Testis (tissue), 3 donors: Measurements from ENCODE around the gene HMCN2. TPM values are rescaled to one million over a fixed set of nuclear protein-coding genes. Genes with fewer than 3 reads are reported as not detected.

Source experiments
- DNase-seq: peaks from one replicate; pipeline ENCODE4 v3.0.0-alpha.2; 2019
- H3K27ac ChIP-seq, 2 donors: fragments of 200-600 bp; sonication (generic); one replicate each; pipeline ENCODE4 v1.5.1; 2019
- H3K27me3 ChIP-seq: fragments of 200-600 bp; sonication (generic); one replicate; pipeline ENCODE4 v1.5.1; 2019
- H3K36me3 ChIP-seq: fragments of 200-600 bp; sonication (generic); one replicate; pipeline ENCODE4 v1.5.1; 2017; ENCODE audit warnings: low read depth; ENCODE audit errors: missing control alignments
- H3K4me1 ChIP-seq: fragments of 200-600 bp; sonication (generic); one replicate; pipeline ENCODE4 v1.5.1; 2019
- H3K4me3 ChIP-seq, 2 donors: fragments of 200-600 bp; sonication (generic); one replicate each; pipeline ENCODE4 v1.5.1; 2017 to 2019
- H3K9me3 ChIP-seq: fragments of 200-600 bp; sonication (generic); one replicate; pipeline ENCODE4 v1.5.1; 2017
- CTCF ChIP-seq, 3 experiments: fragments of 450-650 bp in 2 of 3; fragments of 200-600 bp in 1 of 3; sonication (generic) in 1 of 3; IDR thresholded peaks; one replicate each; pipeline ENCODE4 v1.5.1; 2016 to 2019; ENCODE audit warnings: antibody characterized with exemption in 3 of 3, mild to moderate bottlenecking in 2 of 3, moderate library complexity in 1 of 3
- POLR2A ChIP-seq: fragments of 450-650 bp; IDR thresholded peaks from one replicate; pipeline ENCODE4 v1.6.1; 2017; ENCODE audit warnings: antibody characterized with exemption, mild to moderate bottlenecking, moderate library complexity
- whole genome bisulfite sequencing, 2 donors: methylation state at CpG; one replicate each; pipeline ENCODE4 v1.1.5; 2018; 5-methylcytosine and 5-hydroxymethylcytosine counted together
- intact Hi-C: fragments of 100-400 bp; cut with DNase I; formaldehyde crosslinking; loops from one replicate; pipeline ENCODE4 v1.15.1; 2023; ENCODE audit warnings: low total_unique reads
- polyA plus RNA-seq: library from polyadenylated mRNA; stranded (reverse); fragments of 350-450 nt; fragmentation: Illumina TruSeq; extraction: RNeasy Lipid Tissue Mini Kit (QIAGEN cat#74804); gene quantifications from one replicate; pipeline ENCODE4 v1.2.3, GENCODE V29; 2014; ENCODE audit warnings: low read depth, low replicate concordance; ENCODE audit not compliant: insufficient read depth
- total RNA-seq, 2 donors: library from RNA; depleted of rRNA; stranded (reverse); fragments of >200 nt; gene quantifications; one replicate each; pipeline ENCODE4 v1.2.3, GENCODE V29; 2016

HMCN2 gene
- total and polyA plus RNA-seq, 3 donors from 2014 or later: 10.2 to 17.7 (median 15.5) TPM

GRCh38 chr9:130437011-130437789 is 171.6 kb downstream of the HMCN2 start:
- Histone ChIP-seq H3K36me3 (no peaks in the 10 kb centered on the region), H3K4me1 (peaks cover 4% of the 10 kb centered on the region), H3K9me3 (no peaks in the 10 kb centered on the region), H3K27ac (no peak overlapping the region), H3K4me3 (no peak overlapping the region), H3K27me3 (no peaks in the 10 kb centered on the region)
- TF ChIP-seq POLR2A: no peak
- TF ChIP-seq CTCF (IDR thresholded peaks at IDR 0.05): no peak
- intact Hi-C loops: no loop called here
- WGBS, 2 donors: 86 to 90% methylated on average over 15 of the region's 15 CpGs
- DNase-seq: no peak

- no peaks in the 10 kb centered on the region for H3K9me3 ChIP-seq
- no peak overlapping the region for H3K4me3 ChIP-seq
- WGBS, 2 donors: 86 to 91% methylated on average over 6 of the region's 6 CpGs
- H3K27ac ChIP-seq: no peak overlapping the region
- no peaks in the 10 kb centered on the region for H3K36me3 ChIP-seq
- H3K4me1 ChIP-seq: peaks cover 3% of the 10 kb centered on the region
- DNase-seq: no peak
- no peaks in the 10 kb centered on the region for H3K27me3 ChIP-seq
- intact Hi-C loops: no loop called here
- TF ChIP-seq CTCF (IDR thresholded peaks at IDR 0.05) (no peak), POLR2A (no peak)
Measured at GRCh38 chr9:130438382-130438981, 172.9 kb downstream of the HMCN2 start.

GRCh38 chr9:130441031-130441430 is 175.5 kb downstream of the HMCN2 start:
- H3K4me1 ChIP-seq: peaks cover 8% of the 10 kb centered on the region
- H3K36me3 ChIP-seq: no peaks in the 10 kb centered on the region
- no peaks in the 10 kb centered on the region for H3K9me3 ChIP-seq
- 100% methylated on average over 1 of the region's 1 CpG for WGBS, 2 donors
- TF ChIP-seq CTCF (IDR thresholded peaks at IDR 0.05): no peak
- H3K27me3 ChIP-seq: no peaks in the 10 kb centered on the region
- H3K4me3 ChIP-seq: no peak overlapping the region
- no peak for DNase-seq
- intact Hi-C loops: no loop called here
- H3K27ac ChIP-seq: no peak overlapping the region

GRCh38 chr9:130442746-130443455 is 177.3 kb downstream of the HMCN2 start:
- H3K4me1 ChIP-seq: peaks cover 24% of the 10 kb centered on the region
- intact Hi-C loops: no loop called here
- WGBS, 2 donors: 83 to 90% methylated on average over 6 to 9 of the region's 9 CpGs
- H3K9me3 ChIP-seq: no peaks in the 10 kb centered on the region
- no peaks in the 10 kb centered on the region for H3K36me3 ChIP-seq
- H3K27ac ChIP-seq: no peak overlapping the region
- H3K4me3 ChIP-seq: no peak overlapping the region
- TF ChIP-seq CTCF (IDR thresholded peaks at IDR 0.05) (no peak), POLR2A (no peak)
- H3K27me3 ChIP-seq: no peaks in the 10 kb centered on the region
- no peak for DNase-seq
